Ishikawa (cell line): ENCODE data around the gene BEGAIN.

ENCODE experiments used
- CEBPB ChIP-seq: IDR thresholded peaks from 2 replicates; pipeline ENCODE4 v1.6.1; 2012
- CREB1 ChIP-seq: IDR thresholded peaks from 2 replicates; pipeline ENCODE4 v1.6.1; 2012; ENCODE audit warnings: low read depth
- EP300 ChIP-seq: IDR thresholded peaks from 2 replicates; pipeline ENCODE4 v1.6.1; 2012; ENCODE audit warnings: borderline replicate concordance
- FOXM1 ChIP-seq: IDR thresholded peaks from 2 replicates; pipeline ENCODE4 v1.6.1; 2012; ENCODE audit warnings: low read depth, borderline replicate concordance
- MAX ChIP-seq: IDR thresholded peaks from 2 replicates; pipeline ENCODE4 v1.6.1; 2012
- NFIC ChIP-seq: IDR thresholded peaks from 2 replicates; pipeline ENCODE4 v1.6.1; 2012
- RAD21 ChIP-seq: IDR thresholded peaks from 2 replicates; pipeline ENCODE4 v1.6.1; 2012; ENCODE audit warnings: low read depth
- YY1 ChIP-seq: IDR thresholded peaks from 2 replicates; pipeline ENCODE4 v1.6.1; 2012; ENCODE audit warnings: low read depth
- TF ChIP-seq, protein P1 (sequence below): IDR thresholded peaks from 2 replicates; pipeline ENCODE4 v1.6.1; 2012; ENCODE audit warnings: low read depth, mild to moderate bottlenecking

DNA sequence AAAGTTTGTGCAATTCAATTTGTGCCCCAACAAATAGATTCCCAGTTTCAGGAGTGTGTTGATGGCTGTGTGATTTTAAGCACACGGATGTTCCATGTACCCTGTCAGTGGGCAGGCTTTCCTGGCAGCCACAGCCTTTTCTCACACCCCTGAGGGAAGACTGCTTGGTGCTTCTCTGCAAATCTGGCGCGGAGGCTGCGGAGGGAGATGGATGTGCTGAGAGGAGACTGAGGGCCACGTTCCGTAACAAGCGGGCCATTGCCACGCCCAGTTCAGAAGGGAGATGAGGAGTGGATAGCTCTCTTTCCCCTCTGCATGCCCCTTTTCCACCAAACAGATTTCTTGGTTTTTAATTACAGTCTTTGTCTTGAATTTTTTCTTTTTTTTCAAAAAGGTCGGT lies 89.1 kb downstream of the BEGAIN start:
- TF ChIP-seq RAD21 (no peak), NFIC (no peak), EP300 (no peak), CEBPB (no peak), FOXM1 (no peak), YY1 (no peak), MAX (no peak), CREB1 (no peak)
- TF ChIP-seq, protein P1, sequence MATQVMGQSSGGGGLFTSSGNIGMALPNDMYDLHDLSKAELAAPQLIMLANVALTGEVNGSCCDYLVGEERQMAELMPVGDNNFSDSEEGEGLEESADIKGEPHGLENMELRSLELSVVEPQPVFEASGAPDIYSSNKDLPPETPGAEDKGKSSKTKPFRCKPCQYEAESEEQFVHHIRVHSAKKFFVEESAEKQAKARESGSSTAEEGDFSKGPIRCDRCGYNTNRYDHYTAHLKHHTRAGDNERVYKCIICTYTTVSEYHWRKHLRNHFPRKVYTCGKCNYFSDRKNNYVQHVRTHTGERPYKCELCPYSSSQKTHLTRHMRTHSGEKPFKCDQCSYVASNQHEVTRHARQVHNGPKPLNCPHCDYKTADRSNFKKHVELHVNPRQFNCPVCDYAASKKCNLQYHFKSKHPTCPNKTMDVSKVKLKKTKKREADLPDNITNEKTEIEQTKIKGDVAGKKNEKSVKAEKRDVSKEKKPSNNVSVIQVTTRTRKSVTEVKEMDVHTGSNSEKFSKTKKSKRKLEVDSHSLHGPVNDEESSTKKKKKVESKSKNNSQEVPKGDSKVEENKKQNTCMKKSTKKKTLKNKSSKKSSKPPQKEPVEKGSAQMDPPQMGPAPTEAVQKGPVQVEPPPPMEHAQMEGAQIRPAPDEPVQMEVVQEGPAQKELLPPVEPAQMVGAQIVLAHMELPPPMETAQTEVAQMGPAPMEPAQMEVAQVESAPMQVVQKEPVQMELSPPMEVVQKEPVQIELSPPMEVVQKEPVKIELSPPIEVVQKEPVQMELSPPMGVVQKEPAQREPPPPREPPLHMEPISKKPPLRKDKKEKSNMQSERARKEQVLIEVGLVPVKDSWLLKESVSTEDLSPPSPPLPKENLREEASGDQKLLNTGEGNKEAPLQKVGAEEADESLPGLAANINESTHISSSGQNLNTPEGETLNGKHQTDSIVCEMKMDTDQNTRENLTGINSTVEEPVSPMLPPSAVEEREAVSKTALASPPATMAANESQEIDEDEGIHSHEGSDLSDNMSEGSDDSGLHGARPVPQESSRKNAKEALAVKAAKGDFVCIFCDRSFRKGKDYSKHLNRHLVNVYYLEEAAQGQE = no peak
